Measurements from ENCODE around the gene STX7.

GRCh38 chr6:132464538-132465256, 48.2 kb downstream of the STX7 start:
- no peak for TF ChIP-seq RARB (CRISPR knock-in tag; IDR thresholded peaks at IDR 0.05)
- TF ChIP-seq POU6F1 (CRISPR knock-in tag; IDR thresholded peaks at IDR 0.05; ENCODE audit: borderline replicate concordance, low read depth) = no peak
- no peak for TF ChIP-seq PATZ1 (CRISPR knock-in tag; IDR thresholded peaks at IDR 0.05; ENCODE audit: borderline replicate concordance)
- no peak for TF ChIP-seq TCF4 (CRISPR knock-in tag; IDR thresholded peaks at IDR 0.05; ENCODE audit: borderline replicate concordance)
- TF ChIP-seq SNAI2 (CRISPR knock-in tag; IDR thresholded peaks at IDR 0.05) = no peak
- no peak for TF ChIP-seq ISL1 (CRISPR knock-in tag; IDR thresholded peaks at IDR 0.05)
- no peak for TF ChIP-seq ZNF8 (CRISPR knock-in tag; IDR thresholded peaks at IDR 0.05)
- TF ChIP-seq BACH2 (CRISPR knock-in tag; IDR thresholded peaks at IDR 0.05; ENCODE audit: borderline replicate concordance) = no peak
- TF ChIP-seq GLIS3 (CRISPR knock-in tag; IDR thresholded peaks at IDR 0.05) = no peak
- no peak for TF ChIP-seq ARNTL (CRISPR knock-in tag; IDR thresholded peaks at IDR 0.05; ENCODE audit: borderline replicate concordance, low read depth)
- no peak for TF ChIP-seq ZNF70 (CRISPR knock-in tag; IDR thresholded peaks at IDR 0.05)
- no peak for TF ChIP-seq TSHZ2 (CRISPR knock-in tag; IDR thresholded peaks at IDR 0.05)
- TF ChIP-seq ZFP30 (CRISPR knock-in tag; IDR thresholded peaks at IDR 0.05) = no peak

All from SK-N-SH treated with all-trans-retinoic acid at 6 μM for 48 hours (cell line).